PC-3 (cell line): ENCODE measurements around the gene PRICKLE2. TPM values are rescaled to one million over a fixed set of nuclear protein-coding genes. Genes with fewer than 3 reads are reported as not detected.

Experiments
- ATAC-seq: fragments of 200-7000 bp; cut with Tn5 transposase; 2 replicates; pipeline ENCODE4 v1.9.1; 2020; ENCODE audit warnings: mild to moderate bottlenecking, moderate library complexity
- BruUV-seq: library from RNA; stranded (reverse); fragments of 400-500 nt; replicated peaks from 2 replicates; lab custom pipeline; 2021; lab: Mats Ljungman, UMichigan
- CTCF ChIA-PET: fragments of 300-600 bp; sonication (Branson Sonifier 250); formaldehyde crosslinking; loops from one replicate; lab custom pipeline; 2022; ENCODE audit warnings: antibody characterized with exemption; lab: Charles Lee
- POLR2A ChIA-PET: fragments of 300-600 bp; sonication (Branson Sonifier 250); formaldehyde crosslinking; loops from one replicate; lab custom pipeline; 2022; ENCODE audit warnings: antibody characterized with exemption; ENCODE audit not compliant: unreplicated experiment; lab: Charles Lee
- DNase-seq: peaks from one replicate; pipeline ENCODE4 v3.0.0-alpha.2; 2015
- H2AFZ ChIP-seq: fragments of 300-600 bp; sonication (generic); 2 replicates; pipeline ENCODE4 v1.6.0; 2016; ENCODE audit warnings: antibody characterized with exemption, low read length
- H3F3A ChIP-seq: fragments of 300-600 bp; sonication (generic); one replicate; pipeline ENCODE4 v1.6.0; 2017; ENCODE audit warnings: antibody characterized with exemption, low read length, control low read depth, mild to moderate bottlenecking; ENCODE audit not compliant: unreplicated experiment
- H3K27ac ChIP-seq: fragments of 300-600 bp; sonication (generic); 2 replicates; pipeline ENCODE4 v1.5.1; 2016; ENCODE audit warnings: mild to moderate bottlenecking, low read length
- H3K27me3 ChIP-seq: fragments of 300-600 bp; sonication (generic); 2 replicates; pipeline ENCODE4 v1.6.1; 2016; ENCODE audit warnings: low read length, mixed read lengths
- H3K36me3 ChIP-seq: fragments of 300-600 bp; sonication (generic); 2 replicates; pipeline ENCODE4 v1.6.1; 2016; ENCODE audit warnings: low read depth, mixed run types, low read length, mixed read lengths
- H3K4me1 ChIP-seq: fragments of 300-600 bp; sonication (generic); 2 replicates; pipeline ENCODE4 v1.5.1; 2016; ENCODE audit warnings: low read length; ENCODE audit not compliant: insufficient read depth
- H3K4me2 ChIP-seq: fragments of 300-600 bp; sonication (generic); 2 replicates; pipeline ENCODE4 v1.6.0; 2016; ENCODE audit warnings: low read length
- H3K4me3 ChIP-seq: fragments of 300-600 bp; sonication (generic); 2 replicates; pipeline ENCODE4 v1.5.1; 2016; ENCODE audit warnings: mild to moderate bottlenecking, low read length, mixed read lengths
- H3K79me2 ChIP-seq: fragments of 300-600 bp; sonication (generic); 2 replicates; pipeline ENCODE4 v1.6.1; 2017; ENCODE audit warnings: low read length, mixed read lengths
- H3K9ac ChIP-seq: fragments of 300-600 bp; sonication (generic); 2 replicates; pipeline ENCODE4 v1.6.0; 2016; ENCODE audit warnings: mild to moderate bottlenecking, low read length
- H3K9me2 ChIP-seq: fragments of 300-600 bp; sonication (generic); replicated peaks from 2 replicates; pipeline ENCODE4 v1.6.1; 2016; ENCODE audit warnings: mixed run types, low read length, mixed read lengths
- H3K9me3 ChIP-seq: fragments of 300-600 bp; sonication (generic); 2 replicates; pipeline ENCODE4 v1.6.1; 2016; ENCODE audit warnings: low read length, mixed read lengths
- H4K20me1 ChIP-seq: fragments of 300-600 bp; sonication (generic); 2 replicates; pipeline ENCODE4 v1.6.1; 2016; ENCODE audit warnings: low read length, mixed read lengths
- CTCF ChIP-seq: fragments of 300-600 bp; sonication (generic); conservative IDR thresholded peaks from 2 replicates; pipeline ENCODE4 v1.5.1; 2017; ENCODE audit warnings: antibody characterized with exemption, low read depth, mild to moderate bottlenecking, low read length
- EZH2 ChIP-seq: fragments of 300-600 bp; sonication (generic); IDR thresholded peaks from one replicate; pipeline ENCODE4 v1.6.1; 2017; ENCODE audit warnings: antibody characterized with exemption, mild to moderate bottlenecking, low read length; ENCODE audit not compliant: unreplicated experiment
- EZH2phosphoT487 ChIP-seq: fragments of 300-600 bp; sonication (generic); IDR thresholded peaks from 2 replicates; pipeline ENCODE4 v1.6.1; 2018; ENCODE audit warnings: mild to moderate bottlenecking, antibody characterized with exemption, low read length, borderline replicate concordance
- intact Hi-C: fragments of 100-400 bp; cut with micrococcal nuclease; formaldehyde crosslinking; loops from 2 replicates; pipeline ENCODE4 v1.9.0; 2023
- total RNA-seq: library from RNA; depleted of rRNA; stranded (reverse); fragments of >200 nt; gene quantifications from 2 replicates; pipeline ENCODE4 v1.2.3, GENCODE V29; 2014

The PRICKLE2 gene
- total RNA-seq, 1 experiment from 2014 or later, result 1.8 TPM

GRCh38 chr3:64229903-64230302 is 4.6 kb upstream of the PRICKLE2 start:
- DNase-seq, result no peak
- intact Hi-C loops, result no loop called here
- Histone ChIP-seq H3K27ac (no peak overlapping the region), H3K4me1 (no peaks in the 10 kb centered on the region), H3F3A (no peaks in the 10 kb centered on the region), H3K4me2 (no peak overlapping the region), H3K27me3 (no peaks in the 10 kb centered on the region), H3K79me2 (no peaks in the 10 kb centered on the region), H3K4me3 (no peak overlapping the region), H2AFZ (no peak overlapping the region), H3K9me3 (no peaks in the 10 kb centered on the region), H4K20me1 (no peaks in the 10 kb centered on the region), H3K9me2 (no peaks in the 10 kb centered on the region), H3K9ac (no peak overlapping the region), H3K36me3 (no peaks in the 10 kb centered on the region)
- CTCF ChIA-PET, result no interaction called here
- no peak for ATAC-seq
- no TSS peak for BruUV-seq
- TF ChIP-seq CTCF (no peak), EZH2phosphoT487 (no peak), EZH2 (no peak)
- POLR2A ChIA-PET, result no interaction called here

GRCh38 chr3:64228110-64228509 is 2.8 kb upstream of the PRICKLE2 start:
- Histone ChIP-seq H3K4me2 (no peak overlapping the region), H3K79me2 (no peaks in the 10 kb centered on the region), H2AFZ (no peak overlapping the region), H3K27me3 (no peaks in the 10 kb centered on the region), H3K9me3 (no peaks in the 10 kb centered on the region), H3K36me3 (no peaks in the 10 kb centered on the region), H3F3A (no peaks in the 10 kb centered on the region), H3K4me3 (no peak overlapping the region), H3K27ac (no peak overlapping the region), H3K9me2 (no peaks in the 10 kb centered on the region), H4K20me1 (no peaks in the 10 kb centered on the region), H3K4me1 (no peaks in the 10 kb centered on the region), H3K9ac (no peak overlapping the region)
- no TSS peak for BruUV-seq
- intact Hi-C loops, result no loop called here
- ATAC-seq (no peak), DNase-seq (no peak)
- TF ChIP-seq CTCF, result no peak
- TF ChIP-seq EZH2, result no peak
- no peak for TF ChIP-seq EZH2phosphoT487
- ChIA-PET POLR2A (no interaction called here), CTCF (no interaction called here)

GRCh38 chr3:64226730-64227129 is 1.5 kb upstream of the PRICKLE2 start:
- Histone ChIP-seq H3K4me3 (no peak overlapping the region), H3K27me3 (no peaks in the 10 kb centered on the region), H3K9me2 (no peaks in the 10 kb centered on the region), H3K79me2 (no peaks in the 10 kb centered on the region), H3K9ac (no peak overlapping the region), H3F3A (no peaks in the 10 kb centered on the region), H3K36me3 (no peaks in the 10 kb centered on the region), H3K27ac (no peak overlapping the region), H3K4me2 (no peak overlapping the region), H3K9me3 (no peaks in the 10 kb centered on the region), H3K4me1 (no peaks in the 10 kb centered on the region), H2AFZ (no peak overlapping the region), H4K20me1 (no peaks in the 10 kb centered on the region)
- no peak for DNase-seq
- ChIA-PET POLR2A (no interaction called here), CTCF (no interaction called here)
- TF ChIP-seq CTCF (no peak), EZH2 (no peak), EZH2phosphoT487 (no peak)
- BruUV-seq, result no TSS peak
- intact Hi-C loops, result no loop called here
- no peak for ATAC-seq
